NCI-H1105 treated with DMSO at 0.1 percent for 48 hours (cell line): ENCODE data around the gene ITLN1.
"Not testable (repeated sequence)": the region's sequence is repeated elsewhere in the genome, so short reads cannot be mapped to it uniquely, and the experiment has no call there.

ENCODE experiments used
- DNase-seq: peaks from one replicate; lab custom pipeline; 2025; lab: John Stamatoyannopoulos, UW

Gene ITLN1

GRCh38 chr1:160885042-160885441, at the start of gene ITLN1:
ITLN1 (minus strand) TSS chr1:160885180; CDS start chr1:160884877, 303 bp downstream.
- no peak for DNase-seq

- DNase-seq = not testable (repeated sequence)
Measured at GRCh38 chr1:160933305-160933704, 48.3 kb upstream of the ITLN1 start.

- DNase-seq = no peak
Measured at GRCh38 chr1:160925652-160926244, 40.8 kb upstream of the ITLN1 start.

- DNase-seq = no peak
Measured at GRCh38 chr1:160924791-160925651, 40.0 kb upstream of the ITLN1 start.

- DNase-seq = no peak
Measured at GRCh38 chr1:160916666-160917065, 31.7 kb upstream of the ITLN1 start.

GRCh38 chr1:160913229-160913628, 28.2 kb upstream of the ITLN1 start:
- not testable (repeated sequence) for DNase-seq

GRCh38 chr1:160911925-160912324, 26.9 kb upstream of the ITLN1 start:
- no peak for DNase-seq

- DNase-seq = no peak
Measured at GRCh38 chr1:160911441-160911840, 26.5 kb upstream of the ITLN1 start.

GRCh38 chr1:160910170-160910750, 25.3 kb upstream of the ITLN1 start:
- no peak for DNase-seq

- DNase-seq = no peak
Measured at GRCh38 chr1:160907976-160908375, 23.0 kb upstream of the ITLN1 start.

GRCh38 chr1:160905617-160905989, 20.6 kb upstream of the ITLN1 start:
- no peak for DNase-seq

GRCh38 chr1:160904783-160905616, 20.0 kb upstream of the ITLN1 start:
- no peak for DNase-seq

- DNase-seq = not testable (repeated sequence)
Measured at GRCh38 chr1:160902251-160902650, 17.3 kb upstream of the ITLN1 start.

- no peak for DNase-seq
Measured at GRCh38 chr1:160901768-160902167, 16.8 kb upstream of the ITLN1 start.

- DNase-seq = not testable (repeated sequence)
Measured at GRCh38 chr1:160900683-160901082, 15.7 kb upstream of the ITLN1 start.

- not testable (repeated sequence) for DNase-seq
Measured at GRCh38 chr1:160894368-160895135, 9.6 kb upstream of the ITLN1 start.

- no peak for DNase-seq
Measured at GRCh38 chr1:160891474-160891873, 6.5 kb upstream of the ITLN1 start.

GRCh38 chr1:160888926-160889325, 3.9 kb upstream of the ITLN1 start:
- DNase-seq = no peak

- DNase-seq = no peak
Measured at GRCh38 chr1:160887071-160887470, 2.1 kb upstream of the ITLN1 start.

GRCh38 chr1:160884579-160884978, 401 bp downstream of the ITLN1 start:
- no peak for DNase-seq
